HCT116 (cell line): ENCODE results near the gene KHSRP. TPM values are rescaled to one million over a fixed set of nuclear protein-coding genes. Genes with fewer than 3 reads are reported as not detected.

Experiments used
- ATAC-seq: fragments of 200-7000 bp; cut with Tn5 transposase; 2 replicates; pipeline ENCODE4 v1.9.1; 2020; ENCODE audit warnings: mild to moderate bottlenecking, moderate library complexity
- BruUV-seq: library from RNA; stranded (reverse); fragments of 400-500 nt; replicated peaks from 2 replicates; lab custom pipeline; 2021; lab: Mats Ljungman, UMichigan
- CTCF ChIA-PET: fragments of 300-600 bp; sonication (Branson Sonifier 250); formaldehyde crosslinking; loops from one replicate; lab custom pipeline; 2021; ENCODE audit warnings: antibody characterized with exemption; lab: Charles Lee
- POLR2A ChIA-PET: fragments of 300-600, 350-600 bp; sonication (Branson Sonifier 250); formaldehyde crosslinking; loops from one replicate; lab custom pipeline; 2021; ENCODE audit warnings: antibody characterized with exemption; lab: Charles Lee
- RAD21 ChIA-PET, 2 experiments: fragments of 300-600 bp; sonication (Branson Sonifier 250); formaldehyde crosslinking; loops; one replicate each; lab custom pipeline; 2023; ENCODE audit warnings: low total read pairs in 2 of 2; ENCODE audit not compliant: uncharacterized antibody in 2 of 2, unreplicated experiment in 2 of 2, low non-redundant PET in 1 of 2; lab: Charles Lee
- DNase-seq: peaks from one replicate; pipeline ENCODE4 v3.0.0-alpha.2; 2010; ENCODE audit warnings: low read depth, low spot score
- H2AFZ ChIP-seq: fragments of 200-600 bp; shearing (Covaris generic), sonication (generic); 2 replicates; pipeline ENCODE4 v1.6.1; 2017; ENCODE audit warnings: low read depth, mixed run types, mixed read lengths, antibody characterized with exemption, low read length; ENCODE audit not compliant: poor library complexity, severe bottlenecking
- H3K27ac ChIP-seq: 2 replicates; pipeline ENCODE4 v1.5.1; 2012; ENCODE audit warnings: low read depth, low read length
- H3K27me3 ChIP-seq: fragments of 200-600 bp; sonication (generic); 2 replicates; pipeline ENCODE4 v1.6.1; 2016; ENCODE audit warnings: mixed run types, low read length, mixed read lengths; ENCODE audit not compliant: insufficient read depth
- H3K36me3 ChIP-seq, 2 experiments: fragments of 200-500 bp in 1 of 2; fragments of 200-600 bp in 1 of 2; sonication (Bioruptor generic) in 1 of 2; sonication (generic) in 1 of 2; 2 replicates each; pipeline versions ENCODE4 v1.5.1 to v1.6.1; 2014 to 2016; ENCODE audit warnings: low read length in 2 of 2, inconsistent platforms in 1 of 2, mixed read lengths in 1 of 2, mixed run types in 1 of 2; ENCODE audit not compliant: insufficient read depth in 2 of 2, control insufficient read depth in 1 of 2
- H3K4me1 ChIP-seq, 2 experiments: fragments of 200-600 bp in 1 of 2; sonication (generic) in 1 of 2; 2 replicates each; pipeline versions ENCODE4 v1.5.1 to v1.6.1; 2012 to 2017; ENCODE audit warnings: low read length in 2 of 2, inconsistent platforms in 1 of 2, mild to moderate bottlenecking in 1 of 2, mixed read lengths in 1 of 2, mixed run types in 1 of 2, moderate library complexity in 1 of 2; ENCODE audit not compliant: insufficient read depth in 2 of 2, control insufficient read depth in 1 of 2
- H3K4me2 ChIP-seq: fragments of 200-600 bp; sonication (generic); 2 replicates; pipeline ENCODE4 v1.6.1; 2017; ENCODE audit warnings: mixed run types, low read length, mixed read lengths
- H3K4me3 ChIP-seq, 2 experiments: fragments of 200-600 bp in 1 of 2; sonication (generic) in 1 of 2; replicated peaks in 1 of 2; 2 replicates each; pipeline ENCODE4 v1.5.1; 2011 to 2016; ENCODE audit warnings: low read length in 2 of 2, control low read depth in 1 of 2, low read depth in 1 of 2, mild to moderate bottlenecking in 1 of 2, mixed read lengths in 1 of 2, mixed run types in 1 of 2
- H3K79me2 ChIP-seq: fragments of 200-600 bp; sonication (generic); 2 replicates; pipeline ENCODE4 v1.6.1; 2017; ENCODE audit warnings: mild to moderate bottlenecking, mixed run types, low read length, moderate library complexity, mixed read lengths; ENCODE audit not compliant: insufficient read depth
- H3K9ac ChIP-seq: fragments of 200-600 bp; sonication (generic); 2 replicates; pipeline ENCODE4 v1.6.1; 2016; ENCODE audit warnings: low read length, mixed read lengths
- H3K9me2 ChIP-seq: fragments of 200-600 bp; sonication (generic), shearing (Covaris generic); 2 replicates; pipeline ENCODE4 v1.6.1; 2017; ENCODE audit warnings: mixed run types, mild to moderate bottlenecking, moderate library complexity; ENCODE audit not compliant: insufficient read depth
- H3K9me3 ChIP-seq, 2 experiments: fragments of 200-500 bp in 1 of 2; fragments of 200-600 bp in 1 of 2; sonication (Bioruptor generic) in 1 of 2; sonication (generic) in 1 of 2; 2 replicates each; pipeline ENCODE4 v1.6.1; 2014 to 2017; ENCODE audit warnings: low read length in 2 of 2, mixed read lengths in 2 of 2, inconsistent platforms in 1 of 2, low read depth in 1 of 2, mild to moderate bottlenecking in 1 of 2, mixed run types in 1 of 2, moderate library complexity in 1 of 2; ENCODE audit not compliant: control insufficient read depth in 1 of 2, insufficient read depth in 1 of 2
- H4K20me1 ChIP-seq: fragments of 200-600 bp; sonication (generic), shearing (Covaris generic); 2 replicates; pipeline ENCODE4 v1.6.1; 2017; ENCODE audit warnings: mixed run types, mild to moderate bottlenecking, moderate library complexity; ENCODE audit not compliant: insufficient read depth
- CBX3 ChIP-seq: IDR thresholded peaks from 2 replicates; pipeline ENCODE4 v1.6.1; 2012; ENCODE audit warnings: low read depth
- CEBPB ChIP-seq: IDR thresholded peaks from 2 replicates; pipeline ENCODE4 v1.6.1; 2012; ENCODE audit warnings: low read depth
- CTCF ChIP-seq, 3 experiments: fragments of 200-600 bp in 1 of 3; sonication (generic) in 1 of 3; IDR thresholded peaks in 2 of 3; conservative IDR thresholded peaks in 1 of 3; 2 replicates each; pipeline ENCODE4 v1.5.1; 2012 to 2017; ENCODE audit warnings: low read depth in 2 of 3, low read length in 2 of 3, antibody characterized with exemption in 1 of 3, borderline replicate concordance in 1 of 3, control low read depth in 1 of 3, mild to moderate bottlenecking in 1 of 3, mixed read lengths in 1 of 3, mixed run types in 1 of 3, moderate library complexity in 1 of 3; ENCODE audit not compliant: insufficient read depth in 1 of 3
- ELF1 ChIP-seq: IDR thresholded peaks from 2 replicates; pipeline ENCODE4 v1.6.1; 2012; ENCODE audit warnings: low read depth, borderline replicate concordance
- JUND ChIP-seq: IDR thresholded peaks from 2 replicates; pipeline ENCODE4 v1.6.1; 2012
- POLR2A ChIP-seq: IDR thresholded peaks from 2 replicates; pipeline ENCODE4 v1.7.0; 2011; ENCODE audit warnings: borderline replicate concordance; ENCODE audit not compliant: insufficient read depth, insufficient read length; ENCODE audit errors: extremely low read depth
- POLR2AphosphoS5 ChIP-seq: IDR thresholded peaks from 2 replicates; pipeline ENCODE4 v1.6.1; 2011; ENCODE audit warnings: mild to moderate bottlenecking, low read depth, low read length, moderate library complexity
- SP1 ChIP-seq: IDR thresholded peaks from 2 replicates; pipeline ENCODE4 v1.6.1; 2012; ENCODE audit warnings: low read depth
- YY1 ChIP-seq: IDR thresholded peaks from 2 replicates; pipeline ENCODE4 v1.6.1; 2011; ENCODE audit warnings: low read length, low read depth, moderate library complexity, mild to moderate bottlenecking; ENCODE audit not compliant: insufficient replicate concordance; ENCODE audit errors: extremely low read depth
- ZBTB33 ChIP-seq: IDR thresholded peaks from 2 replicates; pipeline ENCODE4 v1.6.1; 2011; ENCODE audit warnings: mild to moderate bottlenecking, low read length, moderate library complexity; ENCODE audit not compliant: insufficient replicate concordance; ENCODE audit errors: extremely low read depth
- intact Hi-C: fragments of 100-400 bp; cut with micrococcal nuclease; formaldehyde crosslinking; loops from 2 replicates; pipeline ENCODE4 v1.10.0; 2022
- total RNA-seq: library from RNA; stranded (reverse); gene quantifications from one replicate; pipeline ENCODE4 v1.2.1, GENCODE V29; 2021; ENCODE audit not compliant: unreplicated experiment

Gene KHSRP
- total RNA-seq, 1 experiment from 2014 or later: 553 TPM

- POLR2A ChIA-PET: no interaction called here
- Histone ChIP-seq H3K4me1 (peaks cover 3 to 7% of the 10 kb centered on the region in 2 experiments; a peak in 3 of 4 replicates), H2AFZ (no peak overlapping the region), H3K27me3 (no peaks in the 10 kb centered on the region), H3K79me2 (no peaks in the 10 kb centered on the region), H3K4me2 (no peak overlapping the region), H3K9ac (no peak overlapping the region), H3K36me3 (no peaks in the 10 kb centered on the region), H3K9me2 (no peaks in the 10 kb centered on the region), H3K27ac (no peak overlapping the region), H3K4me3 (no peak overlapping the region), H4K20me1 (no peaks in the 10 kb centered on the region), H3K9me3 (no peaks in the 10 kb centered on the region)
- intact Hi-C loops: no loop called here
- CTCF ChIA-PET: no interaction called here
- RAD21 ChIA-PET: no interaction called here
- no peak for TF ChIP-seq CBX3
- TF ChIP-seq ZBTB33: no peak
- no peak for TF ChIP-seq POLR2AphosphoS5
- no peak for TF ChIP-seq CTCF (IDR thresholded peaks at IDR 0.05 in 2 of 3, conservative IDR thresholded peaks at IDR 0.05 in 1 of 3; ENCODE audit: borderline replicate concordance in 1 of 3, insufficient read depth in 1 of 3, low read depth in 2 of 3, low read length in 2 of 3)
- TF ChIP-seq POLR2A: no peak
- TF ChIP-seq YY1: no peak
- no peak for TF ChIP-seq JUND
- no peak for TF ChIP-seq ELF1
- no peak for TF ChIP-seq SP1
- no peak for TF ChIP-seq CEBPB
- ATAC-seq: no peak
- no peak for DNase-seq
- no TSS peak for BruUV-seq
These were observed 8.6 kb upstream of the KHSRP start for GRCh38 chr19:6433165-6433564.
